CD4-positive, alpha-beta T cell (primary cell): ENCODE results near the gene C2orf74. TPM values are rescaled to one million over a fixed set of nuclear protein-coding genes. Genes with fewer than 3 reads are reported as not detected.
"Not testable (repeated sequence)": the region's sequence is repeated elsewhere in the genome, so short reads cannot be mapped to it uniquely, and the experiment has no call there.

Experiments
- ATAC-seq: fragments of 200-7000 bp; cut with Tn5 transposase; one replicate; pipeline ENCODE4 v1.10.0; 2022; ENCODE audit warnings: mild to moderate bottlenecking; ENCODE audit not compliant: poor library complexity
- CTCF ChIA-PET: fragments of 350-600 bp; sonication (Branson Sonifier 250); formaldehyde crosslinking; loops from one replicate; lab custom pipeline; 2021; ENCODE audit warnings: antibody characterized with exemption, inconsistent platforms; lab: Charles Lee
- POLR2A ChIA-PET: fragments of 350-600 bp; sonication (Branson Sonifier 250); formaldehyde crosslinking; loops from one replicate; lab custom pipeline; 2021; ENCODE audit warnings: antibody characterized with exemption, inconsistent platforms; lab: Charles Lee
- DNase-seq, 14 experiments: peaks; one replicate each; pipeline ENCODE4 v3.0.0-alpha.2; 2013 to 2020; ENCODE audit warnings: mixed read lengths in 2 of 14
- H3K27ac ChIP-seq, 2 donors: one replicate each; pipeline versions ENCODE4 v1.5.1 to v1.7.0; 2013; ENCODE audit warnings: low read length in 2 of 2, low read depth in 1 of 2, mild to moderate bottlenecking in 1 of 2
- H3K27me3 ChIP-seq, 2 experiments: 1 replicate in 1 of 2; 2 replicates in 1 of 2; pipeline versions ENCODE4 v1.6.1 to v1.7.0; 2013; ENCODE audit warnings: low read length in 2 of 2, control low read depth in 1 of 2, mild to moderate bottlenecking in 1 of 2, moderate library complexity in 1 of 2; ENCODE audit not compliant: insufficient read depth in 2 of 2, control insufficient read depth in 1 of 2
- H3K36me3 ChIP-seq: one replicate; pipeline ENCODE4 v1.6.1; 2013; ENCODE audit warnings: low read length, control low read depth; ENCODE audit not compliant: insufficient read depth
- H3K4me1 ChIP-seq: one replicate; pipeline ENCODE4 v1.6.1; 2013; ENCODE audit warnings: low read length, control low read depth; ENCODE audit not compliant: insufficient read depth
- H3K4me3 ChIP-seq: one replicate; pipeline ENCODE4 v1.5.1; 2013; ENCODE audit warnings: mild to moderate bottlenecking, low read length, moderate library complexity
- H3K9me3 ChIP-seq, 2 experiments: 1 replicate in 1 of 2; 2 replicates in 1 of 2; pipeline versions ENCODE4 v1.6.1 to v1.7.0; 2013; ENCODE audit warnings: low read length in 2 of 2, mild to moderate bottlenecking in 2 of 2, control low read depth in 1 of 2, moderate library complexity in 1 of 2; ENCODE audit not compliant: control insufficient read depth in 1 of 2, insufficient read depth in 1 of 2
- H3K27ac Mint-ChIP-seq: one replicate; pipeline ENCODE4 v1.8.0; 2020; ENCODE audit warnings: mixed read lengths
- H3K27me3 Mint-ChIP-seq: one replicate; pipeline ENCODE4 v1.8.0; 2021; ENCODE audit warnings: mixed read lengths
- H3K36me3 Mint-ChIP-seq: one replicate; pipeline ENCODE4 v1.8.0; 2021; ENCODE audit warnings: low read depth, mixed read lengths
- H3K4me1 Mint-ChIP-seq: one replicate; pipeline ENCODE4 v1.8.0; 2021; ENCODE audit warnings: low read depth, mixed read lengths
- H3K4me3 Mint-ChIP-seq: one replicate; pipeline ENCODE4 v1.8.0; 2020; ENCODE audit warnings: mild to moderate bottlenecking, mixed read lengths
- H3K9me3 Mint-ChIP-seq: one replicate; pipeline ENCODE4 v1.8.0; 2020; ENCODE audit warnings: mixed read lengths
- CTCF ChIP-seq: fragments of 200-600 bp; IDR thresholded peaks from one replicate; pipeline ENCODE4 v1.8.0; 2022; ENCODE audit warnings: antibody characterized with exemption, mild to moderate bottlenecking
- intact Hi-C, 2 experiments: fragments of 100-400 bp; cut with DNase I in 1 of 2; cut with micrococcal nuclease in 1 of 2; formaldehyde crosslinking; loops; one replicate each; pipeline versions ENCODE4 v1.15.1 to v1.9.0; 2023 to 2025; cut with DNase I, micrococcal nuclease
- total RNA-seq, 174 experiments: library from RNA in 2 of 174; stranded (reverse) in 2 of 174; gene quantifications; one replicate each; pipeline ENCODE4 v1.2.3 and lab custom pipeline; 2021 to 2026

Gene C2orf74
- total RNA-seq, 2 experiments from 2014 or later: 1.7 to 2.0 TPM

GRCh38 chr2:61117534-61117933 lies 44.5 kb upstream of the C2orf74 start:
- no peak for DNase-seq
- no peak for ATAC-seq
- Histone ChIP-seq H3K36me3 (no peaks in the 10 kb centered on the region), H3K27me3 (no peaks in the 10 kb centered on the region), H3K9me3 (no peaks in the 10 kb centered on the region), H3K4me3 (no peak overlapping the region), H3K27ac (no peak overlapping the region), H3K4me1 (no peaks in the 10 kb centered on the region)
- ChIA-PET CTCF (no interaction called here), POLR2A (no interaction called here)
- peaks cover 10% of the 10 kb centered on the region for H3K36me3 Mint-ChIP-seq
- TF ChIP-seq CTCF: no peak
- no peaks in the 10 kb centered on the region for H3K4me1 Mint-ChIP-seq
- H3K27ac Mint-ChIP-seq: no peak overlapping the region
- H3K4me3 Mint-ChIP-seq: no peak overlapping the region
- intact Hi-C loops: no loop called here
- no peaks in the 10 kb centered on the region for H3K9me3 Mint-ChIP-seq
- H3K27me3 Mint-ChIP-seq: no peaks in the 10 kb centered on the region

- no peak for TF ChIP-seq CTCF
- no peaks in the 10 kb centered on the region for H3K4me1 Mint-ChIP-seq
- H3K9me3 ChIP-seq: peaks cover 0 to 14% of the 10 kb centered on the region in 2 experiments
- H3K4me1 ChIP-seq: no peaks in the 10 kb centered on the region
- no peaks in the 10 kb centered on the region for H3K9me3 Mint-ChIP-seq
- no peaks in the 10 kb centered on the region for H3K27me3 ChIP-seq
- no peaks in the 10 kb centered on the region for H3K36me3 ChIP-seq
- H3K27me3 Mint-ChIP-seq: no peaks in the 10 kb centered on the region
- H3K36me3 Mint-ChIP-seq: no peaks in the 10 kb centered on the region
- ChIA-PET CTCF (no interaction called here), POLR2A (interaction anchor here (0.6 kb wide), 1 partner anchor 20 kb away, joined by 3 read pairs; no protein-coding TSS in a partner anchor)
- H3K4me3 Mint-ChIP-seq: no peak overlapping the region
- ATAC-seq: no peak
- no peak overlapping the region for H3K27ac ChIP-seq
- H3K27ac Mint-ChIP-seq: no peak overlapping the region
- no peak overlapping the region for H3K4me3 ChIP-seq
- intact Hi-C loops: no loop called here
- DNase-seq: no peak
Observed at GRCh38 chr2:61125123-61125710, 36.8 kb upstream of the C2orf74 start.

GRCh38 chr2:61125798-61126197 lies 36.2 kb upstream of the C2orf74 start:
- no peak overlapping the region for H3K4me3 ChIP-seq
- no peak overlapping the region for H3K27ac Mint-ChIP-seq
- no peaks in the 10 kb centered on the region for H3K4me1 ChIP-seq
- no peaks in the 10 kb centered on the region for H3K27me3 Mint-ChIP-seq
- no peaks in the 10 kb centered on the region for H3K4me1 Mint-ChIP-seq
- H3K4me3 Mint-ChIP-seq: no peak overlapping the region
- H3K36me3 Mint-ChIP-seq: no peaks in the 10 kb centered on the region
- DNase-seq (no peak), ATAC-seq (no peak)
- ChIA-PET POLR2A (no interaction called here), CTCF (no interaction called here)
- intact Hi-C loops: no loop called here
- peaks cover 0 to 14% of the 10 kb centered on the region in 2 experiments for H3K9me3 ChIP-seq
- H3K36me3 ChIP-seq: no peaks in the 10 kb centered on the region
- no peak overlapping the region for H3K27ac ChIP-seq
- no peaks in the 10 kb centered on the region for H3K9me3 Mint-ChIP-seq
- TF ChIP-seq CTCF: no peak
- no peaks in the 10 kb centered on the region for H3K27me3 ChIP-seq

GRCh38 chr2:61128122-61128521 lies 33.9 kb upstream of the C2orf74 start:
- ATAC-seq, DNase-seq, H3K27me3 ChIP-seq, H3K4me1 ChIP-seq, H3K27ac ChIP-seq, H3K4me3 Mint-ChIP-seq, H3K4me3 ChIP-seq, CTCF ChIA-PET, H3K4me1 Mint-ChIP-seq, H3K36me3 Mint-ChIP-seq, intact Hi-C loops, H3K27me3 Mint-ChIP-seq, H3K27ac Mint-ChIP-seq, H3K9me3 Mint-ChIP-seq, H3K36me3 ChIP-seq: not testable (repeated sequence)
- peaks cover 0 to 14% of the 10 kb centered on the region in 2 experiments for H3K9me3 ChIP-seq
- POLR2A ChIA-PET: interaction anchor here (1.1 kb wide), 1 partner anchor 17 kb away, joined by 3 read pairs; no protein-coding TSS in a partner anchor
